Inferior parietal cortex (tissue), 1 donor: ENCODE measurements around the gene RFT1.

Experiments used
- DNase-seq: peaks from one replicate; pipeline ENCODE4 v3.0.0-alpha.2; 2016; ENCODE audit errors: extremely low spot score

The RFT1 gene

DNA sequence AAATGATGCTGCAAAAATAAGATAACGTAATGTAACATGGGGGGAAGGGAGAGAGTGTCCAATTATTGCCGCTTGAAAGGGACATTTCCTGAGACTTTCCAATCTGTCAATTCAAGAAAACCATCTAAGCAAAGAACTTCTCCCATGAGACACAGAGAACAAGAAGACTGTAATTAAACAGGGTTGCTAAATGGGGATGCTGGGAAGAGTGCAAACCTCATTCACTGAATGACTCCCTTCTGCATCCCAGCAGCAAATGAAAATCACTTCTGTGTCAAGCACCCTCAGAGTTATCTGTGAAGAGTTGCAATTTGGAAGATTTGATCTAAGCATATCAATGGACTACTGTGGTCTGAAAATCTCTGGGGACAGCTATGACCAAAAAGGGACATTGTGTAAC, 3.6 kb downstream of the RFT1 start:
- DNase-seq, result no peak

- no peak for DNase-seq
Measured at GRCh38 chr3:53123953-53124352, 6.3 kb downstream of the RFT1 start.

DNA sequence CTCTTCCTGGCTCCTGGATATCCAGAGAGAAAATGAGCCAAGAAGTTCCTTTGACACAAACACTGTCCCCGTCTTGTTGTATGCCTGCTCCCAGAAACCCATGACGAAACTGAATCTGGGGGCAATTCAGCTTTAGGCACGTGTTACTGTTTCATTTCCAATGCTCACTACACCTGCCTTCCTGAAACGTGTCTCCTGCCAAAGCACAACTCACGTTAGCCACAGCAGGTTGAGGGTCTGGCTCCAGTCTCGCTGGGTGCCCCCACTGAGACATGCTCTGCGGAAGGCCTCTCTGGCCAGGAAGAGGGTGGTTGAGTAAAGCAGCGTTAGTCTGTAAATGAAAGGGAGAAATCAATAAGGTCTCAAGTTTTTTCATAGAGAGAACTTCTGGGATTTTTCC, 6.7 kb downstream of the RFT1 start:
- DNase-seq, result no peak

DNA sequence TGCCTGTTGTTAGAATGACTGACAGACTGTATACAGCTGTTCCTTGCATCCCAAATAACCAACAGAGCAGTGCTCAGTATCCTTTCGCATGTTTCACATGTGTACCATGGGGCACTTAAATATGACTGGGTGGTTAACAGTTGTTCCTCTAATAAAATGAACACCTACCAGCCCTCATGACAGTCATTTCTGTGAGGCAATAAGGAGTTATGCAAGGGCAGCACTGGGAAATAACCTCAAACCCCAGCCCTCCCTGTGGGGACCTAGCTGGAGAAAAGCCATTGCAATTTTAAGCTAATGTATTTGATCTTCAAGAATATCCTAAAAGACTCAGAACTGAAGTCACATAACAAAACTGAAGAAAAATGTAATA, 7.3 kb downstream of the RFT1 start:
- DNase-seq, result no peak

GRCh38 chr3:53122255-53122932, 7.8 kb downstream of the RFT1 start:
- DNase-seq, result no peak

- no peak for DNase-seq
Measured at GRCh38 chr3:53120336-53120735, 9.9 kb downstream of the RFT1 start.

- DNase-seq, result no peak
Measured at GRCh38 chr3:53116956-53117355, 13.3 kb downstream of the RFT1 start.

DNA sequence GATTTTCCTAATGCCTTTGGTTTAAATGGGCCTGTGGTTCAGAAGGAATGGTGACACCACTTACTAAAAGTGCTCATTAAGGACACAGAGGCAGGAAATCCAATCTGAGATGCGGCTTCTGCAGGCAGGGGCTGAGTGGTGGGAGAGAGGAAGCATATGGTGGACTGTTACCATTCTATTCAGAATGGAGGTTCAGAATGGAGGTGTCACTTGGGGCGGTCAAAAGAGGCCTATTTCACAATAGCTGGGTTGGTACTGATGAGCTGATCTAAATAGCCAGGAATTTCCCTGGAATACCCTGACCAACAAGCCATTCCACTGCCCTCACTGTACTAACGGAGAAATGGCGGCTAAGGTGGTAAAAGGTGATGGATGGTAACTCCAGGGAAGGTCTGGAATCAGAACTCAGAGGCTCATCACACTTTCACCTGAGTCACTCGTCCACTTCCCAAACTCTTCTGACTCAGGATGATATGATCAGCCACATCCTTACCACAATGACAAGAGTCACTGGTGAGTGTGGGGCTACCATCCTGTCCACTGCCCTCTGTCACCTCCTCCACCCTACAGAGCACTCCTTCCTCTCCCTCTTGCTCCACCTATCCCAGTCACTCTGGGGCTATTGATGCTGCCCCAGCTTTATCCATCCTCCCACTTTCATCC, 15.7 kb downstream of the RFT1 start:
- DNase-seq, result no peak

GRCh38 chr3:53114011-53114400, 16.2 kb downstream of the RFT1 start:
- peak; percentile 95 for DNase-seq

- DNase-seq, result no peak
Measured at GRCh38 chr3:53113293-53114010, 16.8 kb downstream of the RFT1 start.

DNA sequence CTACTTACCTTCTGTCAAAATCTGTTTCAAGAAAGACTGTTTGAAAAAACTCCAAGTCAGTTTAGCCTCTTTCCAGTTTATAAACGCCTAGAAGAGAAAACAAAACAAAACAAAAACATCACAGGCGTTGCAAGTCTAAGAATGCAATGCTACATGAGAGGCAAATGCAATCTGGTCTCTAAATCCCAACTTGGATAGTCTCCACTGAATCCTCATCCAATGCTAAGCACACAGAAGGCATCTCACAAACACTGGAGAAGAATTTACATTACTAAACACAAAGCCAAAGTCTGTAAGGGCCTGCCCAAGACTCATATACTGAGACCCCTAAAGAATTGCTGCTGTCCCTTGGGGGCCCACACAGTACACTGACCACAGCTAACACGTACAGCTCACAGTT, 18.4 kb downstream of the RFT1 start:
- no peak for DNase-seq

GRCh38 chr3:53109891-53110771, 20.1 kb downstream of the RFT1 start:
- no peak for DNase-seq

DNA sequence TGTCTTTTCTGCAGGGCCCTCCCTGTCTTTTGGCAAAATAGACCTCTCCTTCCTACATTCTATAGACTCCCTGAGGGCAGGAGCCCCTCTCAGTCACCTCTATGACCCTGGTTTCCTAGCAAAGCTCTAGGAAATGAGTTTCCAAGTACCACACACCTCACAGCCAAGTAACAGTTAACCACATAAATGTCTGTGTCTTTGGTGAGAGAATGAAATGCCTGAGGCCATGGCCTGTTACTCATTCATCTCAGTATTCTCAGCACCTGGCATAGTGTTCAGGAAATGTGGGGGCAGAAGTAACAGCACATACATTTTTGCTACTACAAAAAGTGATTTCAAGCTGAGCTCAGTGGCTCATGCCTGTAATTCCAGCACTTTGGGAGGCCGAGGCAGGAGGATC, 21.0 kb downstream of the RFT1 start:
- DNase-seq, result no peak

GRCh38 chr3:53104762-53105161, 25.5 kb downstream of the RFT1 start:
- DNase-seq, result no peak

DNA sequence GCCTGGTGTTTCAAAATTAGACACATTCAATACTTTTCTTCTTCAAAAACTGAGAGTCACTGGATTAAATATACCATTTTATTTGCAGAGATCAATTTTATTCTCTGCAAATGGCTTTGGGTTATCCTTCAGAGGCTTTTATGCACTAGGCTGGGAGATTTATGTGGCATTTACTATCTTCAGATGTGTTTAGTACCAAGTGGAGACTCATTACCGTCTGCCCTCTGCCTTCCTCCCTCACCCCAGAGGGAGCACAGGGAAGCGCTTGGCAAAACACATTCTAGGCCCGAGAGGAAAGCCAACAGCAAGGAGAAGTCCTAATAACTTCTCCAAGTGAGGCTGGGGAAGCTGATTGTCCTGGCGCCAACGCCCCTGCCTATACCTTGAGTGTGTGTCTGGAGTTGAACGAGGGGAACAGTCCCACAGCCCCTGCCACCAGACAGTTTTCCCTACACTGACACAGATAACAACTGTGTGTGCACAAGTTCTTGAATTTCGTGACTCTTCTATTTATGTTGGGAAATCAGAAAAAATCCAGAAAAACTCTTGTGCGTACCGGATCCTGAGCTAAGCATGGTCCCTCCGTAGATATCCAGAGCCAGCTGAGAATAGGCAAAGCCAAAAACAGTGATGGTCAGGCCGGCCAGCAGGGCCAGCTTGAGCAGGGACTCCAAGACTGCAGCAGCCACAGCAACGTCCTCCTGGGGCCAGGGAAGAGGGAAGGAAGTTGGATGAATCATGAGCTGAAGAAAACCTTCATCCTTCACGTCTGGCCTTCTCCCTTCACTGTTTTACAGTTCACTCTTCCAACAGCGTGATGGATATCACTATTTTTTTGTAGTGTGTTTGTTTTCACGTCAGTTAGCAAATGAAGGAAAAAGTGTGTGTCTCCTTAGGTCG, 26.6 kb downstream of the RFT1 start:
- DNase-seq, result no peak

DNA sequence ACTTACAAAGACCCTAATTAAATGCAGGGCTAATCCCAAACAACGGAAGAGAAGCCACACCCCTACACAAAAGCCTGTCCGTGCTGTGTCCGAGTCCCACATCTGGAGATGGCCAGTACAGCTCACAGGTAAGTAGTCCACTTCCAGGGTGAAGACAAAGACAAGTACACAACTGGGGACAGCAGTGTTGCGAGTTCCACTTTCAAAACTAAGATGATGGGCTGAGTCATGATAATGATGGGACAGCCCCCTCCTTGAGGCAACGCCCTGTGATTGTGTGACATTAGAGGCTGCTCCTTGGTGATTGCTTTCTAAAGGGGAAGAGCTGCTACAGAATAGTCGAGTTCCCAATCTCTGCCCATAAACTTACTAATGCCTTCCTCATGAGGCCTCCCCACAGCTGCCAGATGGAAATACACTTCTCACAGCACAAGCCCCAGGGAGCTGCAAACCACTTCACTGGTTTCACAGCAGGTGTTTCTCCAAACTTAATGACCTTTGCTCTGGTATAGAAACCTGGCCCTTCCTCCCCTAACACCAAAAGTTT, 27.6 kb downstream of the RFT1 start:
- no peak for DNase-seq

- no peak for DNase-seq
Measured at GRCh38 chr3:53101956-53102355, 28.3 kb downstream of the RFT1 start.

DNA sequence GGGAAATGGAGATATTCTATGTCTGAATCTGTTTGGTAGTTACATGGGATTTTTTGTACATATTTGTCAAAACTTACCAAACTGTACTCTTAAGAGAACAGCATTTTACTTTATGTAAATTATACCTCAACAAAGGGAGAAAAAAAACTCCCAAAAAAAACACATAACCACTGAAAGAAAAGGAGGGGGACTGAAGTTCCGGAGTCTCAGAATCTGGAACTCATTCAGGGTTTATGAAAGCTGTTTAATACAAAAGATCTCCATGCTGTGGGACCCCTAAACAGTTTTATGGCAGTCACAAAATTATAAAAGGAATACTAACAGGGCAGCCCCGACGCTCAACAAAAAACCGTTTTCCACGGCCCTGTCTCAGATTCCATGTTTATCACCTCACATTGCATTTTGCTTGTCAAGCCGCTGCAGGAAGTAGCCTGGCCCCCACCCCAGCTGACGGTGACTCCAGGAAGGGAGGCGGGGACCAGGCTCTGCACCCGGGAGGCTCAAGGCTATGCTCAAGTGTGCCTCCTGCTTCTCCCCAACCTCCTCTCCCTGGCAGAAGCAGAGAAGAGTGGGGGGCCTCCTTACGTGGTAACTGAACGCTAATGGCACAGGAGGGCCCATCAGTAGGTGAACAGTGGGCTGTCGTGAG, 29.3 kb downstream of the RFT1 start:
- DNase-seq, result no peak

- DNase-seq, result no peak
Measured at GRCh38 chr3:53097887-53098286, 32.3 kb downstream of the RFT1 start.

DNA sequence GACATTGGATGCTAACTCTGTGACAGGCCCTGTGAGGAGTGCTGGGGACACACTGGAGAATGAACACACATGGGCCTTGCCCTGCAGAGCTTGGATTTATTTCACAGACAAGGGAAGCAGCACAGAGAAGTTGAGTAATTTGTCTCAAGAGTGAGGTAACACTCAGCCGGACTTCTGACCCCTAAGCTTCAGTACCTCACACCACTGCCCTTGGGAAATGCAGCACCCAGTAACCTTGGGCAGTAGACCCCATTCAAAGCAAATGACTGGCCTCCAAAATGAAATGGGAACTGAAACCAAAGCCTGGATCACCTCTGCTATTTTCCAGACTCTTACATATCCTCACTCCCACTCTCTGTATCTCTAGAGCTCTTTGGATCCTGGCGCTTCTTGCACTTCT, 37.3 kb downstream of the RFT1 start:
- DNase-seq, result no peak
